ENCODE results near the gene DENND5A.

DNA sequence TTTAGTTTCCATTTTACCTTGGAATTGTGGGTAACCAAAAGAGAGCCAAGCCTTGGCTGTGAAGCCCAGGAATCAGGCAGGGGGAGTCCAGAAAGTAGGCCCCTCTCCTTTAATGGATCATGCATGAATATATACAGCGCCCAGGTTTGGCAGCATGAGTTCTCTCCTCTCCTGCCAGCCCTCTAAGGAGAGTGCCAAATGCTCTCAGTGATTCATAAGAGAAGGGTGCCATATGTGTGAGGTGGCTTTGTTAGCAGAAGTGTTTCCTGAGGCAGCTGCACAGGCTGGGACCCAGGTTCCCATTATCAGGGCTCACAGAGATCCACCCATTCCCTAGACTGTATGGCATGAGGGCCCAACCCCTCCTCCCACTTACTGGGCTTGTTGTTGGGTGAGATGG lies 121.4 kb downstream of the DENND5A start:
- TF ChIP-seq, protein P1, sequence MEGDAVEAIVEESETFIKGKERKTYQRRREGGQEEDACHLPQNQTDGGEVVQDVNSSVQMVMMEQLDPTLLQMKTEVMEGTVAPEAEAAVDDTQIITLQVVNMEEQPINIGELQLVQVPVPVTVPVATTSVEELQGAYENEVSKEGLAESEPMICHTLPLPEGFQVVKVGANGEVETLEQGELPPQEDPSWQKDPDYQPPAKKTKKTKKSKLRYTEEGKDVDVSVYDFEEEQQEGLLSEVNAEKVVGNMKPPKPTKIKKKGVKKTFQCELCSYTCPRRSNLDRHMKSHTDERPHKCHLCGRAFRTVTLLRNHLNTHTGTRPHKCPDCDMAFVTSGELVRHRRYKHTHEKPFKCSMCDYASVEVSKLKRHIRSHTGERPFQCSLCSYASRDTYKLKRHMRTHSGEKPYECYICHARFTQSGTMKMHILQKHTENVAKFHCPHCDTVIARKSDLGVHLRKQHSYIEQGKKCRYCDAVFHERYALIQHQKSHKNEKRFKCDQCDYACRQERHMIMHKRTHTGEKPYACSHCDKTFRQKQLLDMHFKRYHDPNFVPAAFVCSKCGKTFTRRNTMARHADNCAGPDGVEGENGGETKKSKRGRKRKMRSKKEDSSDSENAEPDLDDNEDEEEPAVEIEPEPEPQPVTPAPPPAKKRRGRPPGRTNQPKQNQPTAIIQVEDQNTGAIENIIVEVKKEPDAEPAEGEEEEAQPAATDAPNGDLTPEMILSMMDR (IDR thresholded peaks at IDR 0.05), result no peak
- no peak for TF ChIP-seq POLR2A (IDR thresholded peaks at IDR 0.05)

Data from esophagus squamous epithelium (tissue), 4 donors.